Muscle of leg (tissue), 11 donors: ENCODE measurements around the gene P2RY11. TPM values are rescaled to one million over a fixed set of nuclear protein-coding genes. Genes with fewer than 3 reads are reported as not detected.

ENCODE experiments used
- DNase-seq: peaks from one replicate; pipeline ENCODE4 v3.0.0; 2013
- H3K27ac ChIP-seq: one replicate; pipeline ENCODE4 v1.5.1; 2013; ENCODE audit warnings: mild to moderate bottlenecking, low read length, control low read depth
- H3K27me3 ChIP-seq: one replicate; pipeline ENCODE4 v1.6.1; 2013; ENCODE audit warnings: low read length; ENCODE audit not compliant: control insufficient read depth, insufficient read depth
- H3K36me3 ChIP-seq: one replicate; pipeline ENCODE4 v1.6.1; 2013; ENCODE audit warnings: low read length; ENCODE audit not compliant: control insufficient read depth, insufficient read depth
- H3K4me1 ChIP-seq: one replicate; pipeline ENCODE4 v1.6.1; 2013; ENCODE audit warnings: low read length; ENCODE audit not compliant: control insufficient read depth, insufficient read depth
- H3K4me3 ChIP-seq: one replicate; pipeline ENCODE4 v1.5.1; 2013; ENCODE audit warnings: low read length, control low read depth
- H3K9me3 ChIP-seq: replicated peaks from 2 replicates; pipeline ENCODE4 v1.6.1; 2013; ENCODE audit warnings: low read depth, low read length; ENCODE audit not compliant: control insufficient read depth
- WGBS: methylation state at CpG from one replicate; pipeline ENCODE4 v1.1.5; 2013; ENCODE audit warnings: missing lambda C conversion rate; ENCODE audit not compliant: insufficient coverage; 5-methylcytosine and 5-hydroxymethylcytosine counted together
- polyA plus RNA-seq, 8 donors: library from polyadenylated mRNA; unstranded; fragments of 120-200 nt; gene quantifications; one replicate each; pipeline versions ENCODE4 v1.2.1 to v1.2.3, GENCODE V29; 2013; ENCODE audit warnings: inconsistent platforms in 1 of 8, low replicate concordance in 1 of 8; ENCODE audit not compliant: insufficient read length in 8 of 8, insufficient read depth in 1 of 8
- total RNA-seq: library from RNA; stranded (reverse); fragments of 120-200 nt; gene quantifications from one replicate; pipeline ENCODE4 v1.2.4, GENCODE V29; 2013

Gene P2RY11
- total and polyA plus RNA-seq, 9 donors, result 2.7 to 14.2 (median 9.5) TPM

GRCh38 chr19:10083911-10084310 lies 27.6 kb upstream of the P2RY11 start:
- Histone ChIP-seq H3K36me3 (peaks cover 2% of the 10 kb centered on the region), H3K27me3 (peaks cover 8% of the 10 kb centered on the region), H3K4me1 (peaks cover 11% of the 10 kb centered on the region), H3K4me3 (no peak overlapping the region), H3K9me3 (no peaks in the 10 kb centered on the region), H3K27ac (no peak overlapping the region)
- WGBS, result 75% methylated on average over 9 of the region's 9 CpGs
- DNase-seq, result no peak

GRCh38 chr19:10084803-10085202 lies 26.7 kb upstream of the P2RY11 start:
- Histone ChIP-seq H3K9me3 (no peaks in the 10 kb centered on the region), H3K27ac (no peak overlapping the region), H3K36me3 (peaks cover 10% of the 10 kb centered on the region), H3K4me3 (no peak overlapping the region), H3K4me1 (peaks cover 11% of the 10 kb centered on the region), H3K27me3 (peaks cover 8% of the 10 kb centered on the region)
- no peak for DNase-seq
- no CpG with 5 or more reads among the region's 3 CpGs for WGBS

- H3K36me3 ChIP-seq, result peaks cover 16% of the 10 kb centered on the region
- peak within 1 kb of the TSS; percentile 81 for H3K27ac ChIP-seq
- DNase-seq, result peak; percentile 85
- H3K4me1 ChIP-seq, result peaks cover 11% of the 10 kb centered on the region
- 4% methylated on average over 68 of the region's 81 CpGs for WGBS
- H3K27me3 ChIP-seq, result peaks cover 8% of the 10 kb centered on the region
- H3K9me3 ChIP-seq, result no peaks in the 10 kb centered on the region
- peak within 1 kb of the TSS; percentile 84 for H3K4me3 ChIP-seq
Observed at GRCh38 chr19:10085641-10086590, 25.6 kb upstream of the P2RY11 start, which contains the start of gene SHFL. Gene SHFL (plus strand): TSS chr19:10086317. CDS start chr19:10086428, 111 bp downstream.

- H3K9me3 ChIP-seq, result no peaks in the 10 kb centered on the region
- peaks cover 8% of the 10 kb centered on the region for H3K27me3 ChIP-seq
- DNase-seq, result peak; percentile 53
- peaks cover 20% of the 10 kb centered on the region for H3K36me3 ChIP-seq
- H3K4me3 ChIP-seq, result peak overlapping the region; percentile 84
- 2% methylated on average over 22 of the region's 43 CpGs for WGBS
- H3K4me1 ChIP-seq, result peaks cover 11% of the 10 kb centered on the region
- peak overlapping the region; percentile 81 for H3K27ac ChIP-seq
Observed at GRCh38 chr19:10086591-10087192, 24.8 kb upstream of the P2RY11 start.

GRCh38 chr19:10087296-10088061 lies 24.0 kb upstream of the P2RY11 start:
- Histone ChIP-seq H3K4me3 (peak overlapping the region; percentile 84), H3K27me3 (peaks cover 8% of the 10 kb centered on the region), H3K27ac (peak overlapping the region; percentile 81), H3K36me3 (peaks cover 27% of the 10 kb centered on the region), H3K4me1 (peaks cover 11% of the 10 kb centered on the region), H3K9me3 (no peaks in the 10 kb centered on the region)
- DNase-seq, result no peak
- WGBS, result 71% methylated on average over 11 of the region's 18 CpGs

GRCh38 chr19:10088949-10089554 lies 22.4 kb upstream of the P2RY11 start:
- H3K36me3 ChIP-seq, result peaks cover 37% of the 10 kb centered on the region

GRCh38 chr19:10089801-10090375 lies 21.6 kb upstream of the P2RY11 start:
- Histone ChIP-seq H3K27me3 (peaks cover 8% of the 10 kb centered on the region), H3K27ac (no peak overlapping the region), H3K9me3 (no peaks in the 10 kb centered on the region), H3K4me3 (no peak overlapping the region), H3K4me1 (peaks cover 11% of the 10 kb centered on the region), H3K36me3 (peaks cover 37% of the 10 kb centered on the region)
- 70% methylated on average over 13 of the region's 15 CpGs for WGBS
- no peak for DNase-seq

More at GRCh38 chr19:10088949-10089554, 22.4 kb upstream of the P2RY11 start:
- Histone ChIP-seq H3K27ac (no peak overlapping the region), H3K4me1 (peaks cover 11% of the 10 kb centered on the region), H3K4me3 (no peak overlapping the region), H3K27me3 (peaks cover 8% of the 10 kb centered on the region), H3K9me3 (no peaks in the 10 kb centered on the region)
- 73% methylated on average over 6 of the region's 6 CpGs for WGBS
- no peak for DNase-seq

GRCh38 chr19:10091370-10091687 lies 20.2 kb upstream of the P2RY11 start:
- Histone ChIP-seq H3K4me3 (no peak overlapping the region), H3K4me1 (peaks cover 9% of the 10 kb centered on the region), H3K36me3 (peaks cover 37% of the 10 kb centered on the region), H3K27me3 (peaks cover 3% of the 10 kb centered on the region), H3K9me3 (no peaks in the 10 kb centered on the region), H3K27ac (no peak overlapping the region)
- WGBS, result 91% methylated on average over 15 of the region's 17 CpGs
- DNase-seq, result no peak

- DNase-seq, result no peak
- Histone ChIP-seq H3K9me3 (no peaks in the 10 kb centered on the region), H3K4me1 (peaks cover 14% of the 10 kb centered on the region), H3K27me3 (no peaks in the 10 kb centered on the region), H3K4me3 (no peak overlapping the region), H3K36me3 (peaks cover 36% of the 10 kb centered on the region), H3K27ac (no peak overlapping the region)
- 75% methylated on average over 13 of the region's 13 CpGs for WGBS
Observed at GRCh38 chr19:10091895-10092641, 19.4 kb upstream of the P2RY11 start.
